ENCODE results near the gene ACAP1.

ACAP1 gene

DNA sequence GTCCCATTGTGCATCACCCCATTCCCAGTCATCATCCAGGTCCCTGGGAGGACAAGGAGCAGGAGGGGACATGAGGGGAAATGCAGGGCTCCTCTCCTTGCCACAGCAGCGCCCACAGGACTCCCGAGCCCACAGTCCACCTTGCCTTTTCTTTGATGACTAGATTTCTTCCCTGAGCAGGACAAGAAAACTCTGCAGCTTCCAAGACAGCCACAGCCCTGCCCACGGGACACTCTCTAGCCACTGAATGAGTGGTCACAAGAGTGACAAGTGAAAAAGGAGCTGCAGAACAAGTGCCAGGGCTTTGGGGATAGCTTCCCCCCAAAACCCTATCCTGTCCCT, 11.9 kb upstream of the ACAP1 start:
- Histone ChIP-seq H3K27ac (ENCODE audit: low read depth, low read length) (no peak overlapping the region), H3K9ac (ENCODE audit: low read length) (no peak overlapping the region), H3K27me3 (ENCODE audit: control insufficient read depth, insufficient read depth, low read length) (no peaks in the 10 kb centered on the region), H3K36me3 (ENCODE audit: control insufficient read depth, insufficient read depth, low read length) (peaks cover 65% of the 10 kb centered on the region), H3K4me3 (ENCODE audit: low read depth, low read length) (no peak overlapping the region), H3K9me3 (ENCODE audit: control insufficient read depth, insufficient read depth, low read depth, low read length) (no peaks in the 10 kb centered on the region), H3K4me1 (ENCODE audit: control insufficient read depth, insufficient read depth, low read length) (no peaks in the 10 kb centered on the region; the same call in 1 of the 2 replicates)

DNA sequence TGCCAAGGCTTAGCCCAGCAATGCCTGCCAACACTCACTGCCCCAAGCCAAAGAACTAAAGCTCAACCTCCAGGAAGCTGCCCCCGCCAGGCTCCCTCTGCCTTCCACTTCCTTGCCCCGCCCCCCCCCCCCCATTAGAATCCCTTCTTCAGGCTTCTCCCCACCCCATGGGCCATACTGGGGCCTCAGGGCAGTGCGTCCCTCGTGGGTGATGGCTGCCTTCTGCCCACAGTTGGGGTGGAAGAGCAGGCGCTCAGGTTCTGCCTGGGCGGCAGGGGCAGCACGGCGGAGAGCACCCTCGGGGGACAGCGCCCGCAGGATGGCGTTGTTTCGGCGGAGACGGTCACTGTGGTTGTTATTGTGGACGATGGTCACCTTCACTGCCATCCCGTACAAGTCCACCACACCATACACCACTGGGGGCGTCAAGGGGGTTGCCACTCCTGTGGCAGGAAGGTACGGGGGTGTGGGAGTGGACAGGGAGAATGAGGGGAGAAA, 11.2 kb upstream of the ACAP1 start:
- Histone ChIP-seq H3K36me3 (ENCODE audit: control insufficient read depth, insufficient read depth, low read length) (peaks cover 65% of the 10 kb centered on the region), H3K9ac (ENCODE audit: low read length) (no peak overlapping the region), H3K27me3 (ENCODE audit: control insufficient read depth, insufficient read depth, low read length) (no peaks in the 10 kb centered on the region), H3K4me3 (ENCODE audit: low read depth, low read length) (no peak overlapping the region), H3K4me1 (ENCODE audit: control insufficient read depth, insufficient read depth, low read length) (no peaks in the 10 kb centered on the region; the same call in 1 of the 2 replicates), H3K27ac (ENCODE audit: low read depth, low read length) (no peak overlapping the region), H3K9me3 (ENCODE audit: control insufficient read depth, insufficient read depth, low read depth, low read length) (no peaks in the 10 kb centered on the region)

GRCh38 chr17:7326186-7326585, 10.1 kb upstream of the ACAP1 start:
- Histone ChIP-seq H3K4me3 (ENCODE audit: low read depth, low read length) (no peak overlapping the region), H3K27ac (ENCODE audit: low read depth, low read length) (no peak overlapping the region), H3K9me3 (ENCODE audit: control insufficient read depth, insufficient read depth, low read depth, low read length) (no peaks in the 10 kb centered on the region), H3K27me3 (ENCODE audit: control insufficient read depth, insufficient read depth, low read length) (no peaks in the 10 kb centered on the region), H3K36me3 (ENCODE audit: control insufficient read depth, insufficient read depth, low read length) (peaks cover 55% of the 10 kb centered on the region), H3K9ac (ENCODE audit: low read length) (no peak overlapping the region), H3K4me1 (ENCODE audit: control insufficient read depth, insufficient read depth, low read length) (no peaks in the 10 kb centered on the region; the same call in 1 of the 2 replicates)

DNA sequence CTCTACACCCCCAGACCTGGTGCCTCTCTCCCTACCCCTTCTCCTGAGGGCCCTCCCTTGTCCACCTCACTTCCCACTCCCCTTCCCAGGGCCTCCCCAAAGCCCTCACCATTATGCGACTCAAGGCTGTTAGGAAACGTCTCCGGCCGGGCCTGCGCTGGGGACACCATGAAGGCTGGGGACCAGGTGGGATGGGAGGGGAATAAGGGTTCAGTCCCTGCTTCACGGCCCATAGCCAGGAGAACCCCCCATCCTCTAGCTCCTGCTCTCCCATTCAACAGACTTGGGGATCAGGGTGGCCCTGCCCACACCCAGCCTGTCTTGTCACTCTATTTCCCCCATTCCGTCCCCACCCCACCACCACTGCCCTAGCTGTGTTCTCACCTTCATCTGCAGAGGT, 9.3 kb upstream of the ACAP1 start:
- Histone ChIP-seq H3K27ac (ENCODE audit: low read depth, low read length) (no peak overlapping the region), H3K36me3 (ENCODE audit: control insufficient read depth, insufficient read depth, low read length) (peaks cover 46% of the 10 kb centered on the region), H3K4me3 (ENCODE audit: low read depth, low read length) (no peak overlapping the region), H3K9ac (ENCODE audit: low read length) (no peak overlapping the region), H3K9me3 (ENCODE audit: control insufficient read depth, insufficient read depth, low read depth, low read length) (no peaks in the 10 kb centered on the region), H3K27me3 (ENCODE audit: control insufficient read depth, insufficient read depth, low read length) (no peaks in the 10 kb centered on the region), H3K4me1 (ENCODE audit: control insufficient read depth, insufficient read depth, low read length) (no peaks in the 10 kb centered on the region; the same call in 1 of the 2 replicates)

GRCh38 chr17:7327501-7327900, 8.8 kb upstream of the ACAP1 start:
- Histone ChIP-seq H3K36me3 (ENCODE audit: control insufficient read depth, insufficient read depth, low read length) (peaks cover 41% of the 10 kb centered on the region), H3K4me1 (ENCODE audit: control insufficient read depth, insufficient read depth, low read length) (peaks cover 3% of the 10 kb centered on the region; the same call in 1 of the 2 replicates), H3K27ac (ENCODE audit: low read depth, low read length) (no peak overlapping the region), H3K9ac (ENCODE audit: low read length) (no peak overlapping the region), H3K4me3 (ENCODE audit: low read depth, low read length) (no peak overlapping the region), H3K9me3 (ENCODE audit: control insufficient read depth, insufficient read depth, low read depth, low read length) (no peaks in the 10 kb centered on the region), H3K27me3 (ENCODE audit: control insufficient read depth, insufficient read depth, low read length) (no peaks in the 10 kb centered on the region)

GRCh38 chr17:7328009-7328408, 8.3 kb upstream of the ACAP1 start:
- Histone ChIP-seq H3K27ac (ENCODE audit: low read depth, low read length) (no peak overlapping the region), H3K4me1 (ENCODE audit: control insufficient read depth, insufficient read depth, low read length) (peaks cover 3% of the 10 kb centered on the region; the same call in 1 of the 2 replicates), H3K27me3 (ENCODE audit: control insufficient read depth, insufficient read depth, low read length) (no peaks in the 10 kb centered on the region), H3K36me3 (ENCODE audit: control insufficient read depth, insufficient read depth, low read length) (peaks cover 36% of the 10 kb centered on the region), H3K9ac (ENCODE audit: low read length) (no peak overlapping the region), H3K4me3 (ENCODE audit: low read depth, low read length) (peak overlapping the region; percentile 96), H3K9me3 (ENCODE audit: control insufficient read depth, insufficient read depth, low read depth, low read length) (no peaks in the 10 kb centered on the region)

DNA sequence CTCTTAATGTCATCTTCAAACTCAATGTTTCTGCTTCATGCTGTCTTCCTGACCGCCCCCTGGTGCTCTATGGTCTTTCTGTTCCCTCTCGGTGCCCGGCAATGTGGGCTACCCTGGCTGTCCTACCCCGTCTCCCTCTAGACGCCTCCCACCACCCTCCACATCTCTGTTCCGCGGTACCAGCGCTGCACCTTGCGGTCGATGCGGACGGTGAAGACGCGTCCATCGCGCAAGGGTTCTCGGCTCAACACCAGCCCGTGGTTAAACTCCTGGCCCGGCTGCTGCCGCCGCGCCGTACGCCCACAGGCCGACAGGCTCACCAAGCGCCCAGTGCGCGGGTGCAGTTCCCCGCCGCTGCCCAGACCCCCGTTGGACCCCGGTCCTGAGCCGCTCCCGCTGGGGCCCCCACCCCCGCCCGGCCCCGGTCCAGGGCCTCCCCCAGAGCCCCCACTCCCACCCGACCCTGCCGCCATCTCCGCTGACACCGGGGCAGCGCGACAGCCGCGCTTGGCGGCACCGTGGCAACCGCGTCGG, 7.4 kb upstream of the ACAP1 start, which contains the start of gene NEURL4:
TSS of gene NEURL4 (minus strand) at position 496 of the 534 bp plus-strand sequence. CDS start at position 473, 23 bp downstream.
- Histone ChIP-seq H3K4me3 (ENCODE audit: low read depth, low read length) (peak within 1 kb of the TSS; percentile 96), H3K9ac (ENCODE audit: low read length) (peak within 1 kb of the TSS; percentile 75), H3K27me3 (ENCODE audit: control insufficient read depth, insufficient read depth, low read length) (no peaks in the 10 kb centered on the region), H3K27ac (ENCODE audit: low read depth, low read length) (peak within 1 kb of the TSS; percentile 79), H3K4me1 (ENCODE audit: control insufficient read depth, insufficient read depth, low read length) (peaks cover 3% of the 10 kb centered on the region; the same call in 1 of the 2 replicates), H3K36me3 (ENCODE audit: control insufficient read depth, insufficient read depth, low read length) (peaks cover 27% of the 10 kb centered on the region), H3K9me3 (ENCODE audit: control insufficient read depth, insufficient read depth, low read depth, low read length) (no peaks in the 10 kb centered on the region)

DNA sequence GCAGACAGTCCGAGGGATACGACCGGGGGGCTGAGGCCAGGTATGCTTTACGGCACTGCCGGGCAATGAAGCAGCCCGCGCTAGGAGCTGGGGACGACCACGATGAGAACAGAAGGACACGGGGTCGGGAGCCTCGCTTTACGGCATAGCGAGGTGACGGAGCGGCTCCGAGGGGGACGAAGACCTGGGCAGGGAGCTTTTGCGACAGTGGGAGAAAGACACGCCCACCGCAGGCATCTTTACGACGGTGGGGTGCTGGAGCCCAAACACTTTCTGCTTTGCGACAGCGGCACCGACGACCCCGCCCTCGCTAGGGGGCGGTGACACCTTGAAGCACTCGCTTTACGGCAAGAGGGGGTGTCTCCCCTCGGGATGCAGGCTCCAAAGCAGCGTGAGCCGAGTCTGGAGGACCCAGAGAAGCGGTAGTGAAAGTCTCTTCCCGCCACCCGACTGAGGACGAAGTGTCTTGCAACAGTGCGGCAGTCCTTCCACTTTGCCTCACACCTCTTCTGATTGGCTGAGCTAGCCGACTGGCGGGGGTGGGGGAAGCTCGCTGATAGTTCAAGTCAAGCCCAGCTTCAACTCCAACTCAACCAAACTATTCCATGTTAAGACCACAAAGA, 6.8 kb upstream of the ACAP1 start:
- H3K27ac ChIP-seq (ENCODE audit: low read depth, low read length), result peak overlapping the region; percentile 79
- no peaks in the 10 kb centered on the region for H3K27me3 ChIP-seq (ENCODE audit: control insufficient read depth, insufficient read depth, low read length)
- H3K4me1 ChIP-seq (ENCODE audit: control insufficient read depth, insufficient read depth, low read length), result peaks cover 3% of the 10 kb centered on the region; the same call in 1 of the 2 replicates
- H3K36me3 ChIP-seq (ENCODE audit: control insufficient read depth, insufficient read depth, low read length), result peaks cover 23% of the 10 kb centered on the region
- peak overlapping the region; percentile 96 for H3K4me3 ChIP-seq (ENCODE audit: low read depth, low read length)
- H3K9me3 ChIP-seq (ENCODE audit: control insufficient read depth, insufficient read depth, low read depth, low read length), result no peaks in the 10 kb centered on the region
- peak overlapping the region; percentile 75 for H3K9ac ChIP-seq (ENCODE audit: low read length)

- Histone ChIP-seq H3K9me3 (ENCODE audit: control insufficient read depth, insufficient read depth, low read depth, low read length) (no peaks in the 10 kb centered on the region), H3K4me1 (ENCODE audit: control insufficient read depth, insufficient read depth, low read length) (peaks cover 3% of the 10 kb centered on the region; the same call in 1 of the 2 replicates), H3K27ac (ENCODE audit: low read depth, low read length) (peak overlapping the region; percentile 79), H3K27me3 (ENCODE audit: control insufficient read depth, insufficient read depth, low read length) (no peaks in the 10 kb centered on the region), H3K36me3 (ENCODE audit: control insufficient read depth, insufficient read depth, low read length) (peaks cover 19% of the 10 kb centered on the region), H3K9ac (ENCODE audit: low read length) (peak overlapping the region; percentile 75), H3K4me3 (ENCODE audit: low read depth, low read length) (peak overlapping the region; percentile 96)
These were observed 6.2 kb upstream of the ACAP1 start for GRCh38 chr17:7329997-7330637.

DNA sequence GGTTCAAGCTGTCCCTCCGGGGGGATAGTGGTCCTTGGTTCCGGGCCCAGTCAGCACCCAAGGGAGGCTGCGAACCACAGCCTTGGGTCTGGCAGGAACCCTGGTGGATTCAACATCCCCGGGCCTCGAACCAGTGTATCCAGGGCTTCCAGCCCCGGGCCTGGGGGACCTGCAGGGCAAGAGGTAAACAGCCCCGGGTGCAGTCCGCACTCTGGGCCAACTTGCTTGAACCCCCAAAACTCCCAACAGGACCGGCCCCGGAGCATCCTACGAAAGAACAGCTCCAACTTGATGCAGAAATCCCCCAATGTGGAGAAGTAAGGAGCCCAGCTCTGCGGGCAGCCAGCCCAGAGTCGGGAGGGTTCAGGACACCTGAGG, 5.7 kb upstream of the ACAP1 start:
- Histone ChIP-seq H3K9ac (ENCODE audit: low read length) (peak overlapping the region; percentile 54), H3K36me3 (ENCODE audit: control insufficient read depth, insufficient read depth, low read length) (peaks cover 14% of the 10 kb centered on the region), H3K27ac (ENCODE audit: low read depth, low read length) (peak overlapping the region; percentile 41; the same call in 1 of the 2 replicates), H3K27me3 (ENCODE audit: control insufficient read depth, insufficient read depth, low read length) (no peaks in the 10 kb centered on the region), H3K4me1 (ENCODE audit: control insufficient read depth, insufficient read depth, low read length) (peaks cover 3% of the 10 kb centered on the region; the same call in 1 of the 2 replicates), H3K4me3 (ENCODE audit: low read depth, low read length) (peak overlapping the region; percentile 96), H3K9me3 (ENCODE audit: control insufficient read depth, insufficient read depth, low read depth, low read length) (no peaks in the 10 kb centered on the region)

DNA sequence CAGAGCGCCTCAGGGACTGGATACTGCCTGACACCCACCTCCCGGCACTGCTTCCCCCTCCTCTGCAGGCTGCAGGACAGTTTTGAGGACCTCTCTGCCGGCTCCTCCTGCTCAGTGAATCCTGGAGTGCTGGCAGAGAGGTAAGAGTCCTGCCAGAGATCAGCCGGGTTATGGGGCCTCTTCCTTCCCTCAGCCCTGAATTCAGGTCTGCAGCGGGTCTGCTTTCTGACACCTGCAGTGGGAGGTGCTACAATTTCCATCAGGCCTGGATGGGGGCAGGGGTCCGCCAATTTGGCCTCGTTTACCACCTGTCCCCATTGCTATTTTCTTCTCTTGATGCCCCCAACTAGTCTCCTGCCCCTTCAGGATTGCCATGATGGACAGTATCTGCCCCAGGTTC, 4.2 kb upstream of the ACAP1 start:
- no peak overlapping the region for H3K4me3 ChIP-seq (ENCODE audit: low read depth, low read length)
- H3K27me3 ChIP-seq (ENCODE audit: control insufficient read depth, insufficient read depth, low read length), result no peaks in the 10 kb centered on the region
- H3K9ac ChIP-seq (ENCODE audit: low read length), result no peak overlapping the region
- no peaks in the 10 kb centered on the region; the same call in 1 of the 2 replicates for H3K36me3 ChIP-seq (ENCODE audit: control insufficient read depth, insufficient read depth, low read length)
- H3K27ac ChIP-seq (ENCODE audit: low read depth, low read length), result no peak overlapping the region
- H3K9me3 ChIP-seq (ENCODE audit: control insufficient read depth, insufficient read depth, low read depth, low read length), result no peaks in the 10 kb centered on the region
- peaks cover 16% of the 10 kb centered on the region for H3K4me1 ChIP-seq (ENCODE audit: control insufficient read depth, insufficient read depth, low read length)
